Progenitor cell of endocrine pancreas (in vitro differentiated cells): Measurements from ENCODE around the gene RFX3. TPM values are rescaled to one million over a fixed set of nuclear protein-coding genes. Genes with fewer than 3 reads are reported as not detected.

ENCODE experiments used
- DNase-seq: peaks from one replicate; pipeline ENCODE4 v3.0.0; 2021; ENCODE audit warnings: low spot score; ENCODE audit not compliant: unreplicated experiment
- H3K27ac Mint-ChIP-seq: 2 replicates; pipeline ENCODE4 v1.8.0; 2021; ENCODE audit warnings: mild to moderate bottlenecking, moderate library complexity, mixed read lengths
- H3K27me3 Mint-ChIP-seq: 2 replicates; pipeline ENCODE4 v1.8.0; 2021; ENCODE audit warnings: mixed read lengths
- H3K36me3 Mint-ChIP-seq: 2 replicates; pipeline ENCODE4 v1.8.0; 2022; ENCODE audit warnings: mixed read lengths; ENCODE audit not compliant: insufficient read depth
- H3K4me1 Mint-ChIP-seq: 2 replicates; pipeline ENCODE4 v1.8.0; 2021; ENCODE audit warnings: low read depth, mixed read lengths
- H3K4me3 Mint-ChIP-seq: 2 replicates; pipeline ENCODE4 v1.8.0; 2021; ENCODE audit warnings: low read depth, mild to moderate bottlenecking, moderate library complexity, mixed read lengths
- H3K9me3 Mint-ChIP-seq: 2 replicates; pipeline ENCODE4 v1.8.0; 2021; ENCODE audit warnings: low read depth, mixed read lengths
- total RNA-seq: library from RNA; stranded (reverse); gene quantifications from 2 replicates; pipeline ENCODE4 v1.2.1, GENCODE V29; 2021
- TF ChIP-seq, protein P1 (sequence below): fragments of 200-600 bp; sonication (generic); IDR thresholded peaks from one replicate; pipeline ENCODE4 v1.5.0; 2021; ENCODE audit warnings: antibody characterized with exemption, mild to moderate bottlenecking; ENCODE audit not compliant: unreplicated experiment

RFX3 gene
- total RNA-seq, 1 donor from 2014 or later = 53.9 TPM

DNA sequence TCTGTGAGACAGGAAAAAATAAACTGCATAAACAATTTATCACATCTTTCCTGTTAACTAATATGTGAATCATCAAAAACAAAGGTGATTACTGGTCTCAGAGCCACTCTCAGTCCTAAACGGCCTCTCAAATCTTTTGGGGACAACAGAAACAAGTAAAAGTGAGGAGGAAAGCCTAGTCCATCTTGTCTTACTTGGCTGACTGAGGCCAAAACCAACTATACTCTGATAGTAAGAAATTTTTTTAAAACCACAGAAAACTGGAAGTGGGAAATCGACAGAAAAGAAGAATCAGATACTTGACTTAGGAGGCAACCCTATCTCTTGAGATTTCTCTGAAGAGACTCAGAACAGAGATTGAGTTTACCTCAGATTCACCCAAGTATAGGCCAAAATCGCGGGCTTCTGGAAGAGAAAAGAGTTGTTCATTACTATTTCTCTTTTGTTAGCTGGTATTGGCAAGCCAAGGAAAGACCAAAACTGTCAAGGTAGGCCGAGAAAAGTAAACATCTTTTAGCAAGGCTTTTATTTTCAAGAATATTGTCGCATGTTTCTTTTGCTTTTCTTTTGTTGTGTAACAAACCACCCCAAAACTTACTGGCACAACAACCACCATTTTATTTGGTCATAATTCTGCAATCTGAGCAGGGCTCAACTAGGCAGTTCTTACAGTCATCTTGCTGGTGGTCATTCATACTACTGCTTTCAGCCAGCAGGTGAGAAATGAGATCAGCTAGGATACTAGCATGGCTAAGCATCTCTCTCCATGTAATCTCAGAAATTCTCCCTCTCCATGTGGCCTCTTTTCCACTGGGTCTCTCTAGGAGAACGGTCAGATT, 46.1 kb downstream of the RFX3 start:
- no peak overlapping the region for H3K4me3 Mint-ChIP-seq
- peaks cover 2% of the 10 kb centered on the region for H3K4me1 Mint-ChIP-seq
- TF ChIP-seq, protein P1, sequence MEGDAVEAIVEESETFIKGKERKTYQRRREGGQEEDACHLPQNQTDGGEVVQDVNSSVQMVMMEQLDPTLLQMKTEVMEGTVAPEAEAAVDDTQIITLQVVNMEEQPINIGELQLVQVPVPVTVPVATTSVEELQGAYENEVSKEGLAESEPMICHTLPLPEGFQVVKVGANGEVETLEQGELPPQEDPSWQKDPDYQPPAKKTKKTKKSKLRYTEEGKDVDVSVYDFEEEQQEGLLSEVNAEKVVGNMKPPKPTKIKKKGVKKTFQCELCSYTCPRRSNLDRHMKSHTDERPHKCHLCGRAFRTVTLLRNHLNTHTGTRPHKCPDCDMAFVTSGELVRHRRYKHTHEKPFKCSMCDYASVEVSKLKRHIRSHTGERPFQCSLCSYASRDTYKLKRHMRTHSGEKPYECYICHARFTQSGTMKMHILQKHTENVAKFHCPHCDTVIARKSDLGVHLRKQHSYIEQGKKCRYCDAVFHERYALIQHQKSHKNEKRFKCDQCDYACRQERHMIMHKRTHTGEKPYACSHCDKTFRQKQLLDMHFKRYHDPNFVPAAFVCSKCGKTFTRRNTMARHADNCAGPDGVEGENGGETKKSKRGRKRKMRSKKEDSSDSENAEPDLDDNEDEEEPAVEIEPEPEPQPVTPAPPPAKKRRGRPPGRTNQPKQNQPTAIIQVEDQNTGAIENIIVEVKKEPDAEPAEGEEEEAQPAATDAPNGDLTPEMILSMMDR = no peak
- H3K9me3 Mint-ChIP-seq = no peaks in the 10 kb centered on the region
- peak overlapping the region; percentile 1 for H3K27ac Mint-ChIP-seq
- DNase-seq = no peak
- H3K27me3 Mint-ChIP-seq = no peaks in the 10 kb centered on the region
- peaks cover 26% of the 10 kb centered on the region for H3K36me3 Mint-ChIP-seq

DNA sequence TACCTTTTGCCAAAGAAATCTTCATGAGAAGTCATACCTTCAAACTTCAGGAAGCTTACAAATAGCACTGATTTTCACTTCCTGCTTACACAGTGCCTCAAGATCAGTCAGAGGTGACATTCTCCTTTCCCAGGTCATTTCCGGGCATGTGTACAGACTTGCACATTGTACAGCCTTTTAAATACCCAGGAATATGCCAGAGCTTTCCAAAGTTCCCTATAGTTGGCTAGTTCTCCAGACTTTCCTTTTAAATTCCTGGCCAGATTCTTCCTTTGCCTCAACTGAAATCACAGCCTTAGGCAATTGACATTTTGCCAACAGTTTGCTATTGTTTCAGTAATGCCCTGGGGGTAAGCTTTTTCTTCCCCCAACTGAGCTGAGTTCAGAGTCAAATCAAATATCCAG, 47.2 kb downstream of the RFX3 start:
- H3K36me3 Mint-ChIP-seq = peaks cover 21% of the 10 kb centered on the region
- H3K27me3 Mint-ChIP-seq = no peaks in the 10 kb centered on the region
- no peak for DNase-seq
- no peaks in the 10 kb centered on the region for H3K9me3 Mint-ChIP-seq
- peak overlapping the region; percentile 62 for H3K27ac Mint-ChIP-seq
- TF ChIP-seq, protein P1 = no peak
- peaks cover 2% of the 10 kb centered on the region for H3K4me1 Mint-ChIP-seq
- no peak overlapping the region for H3K4me3 Mint-ChIP-seq

DNA sequence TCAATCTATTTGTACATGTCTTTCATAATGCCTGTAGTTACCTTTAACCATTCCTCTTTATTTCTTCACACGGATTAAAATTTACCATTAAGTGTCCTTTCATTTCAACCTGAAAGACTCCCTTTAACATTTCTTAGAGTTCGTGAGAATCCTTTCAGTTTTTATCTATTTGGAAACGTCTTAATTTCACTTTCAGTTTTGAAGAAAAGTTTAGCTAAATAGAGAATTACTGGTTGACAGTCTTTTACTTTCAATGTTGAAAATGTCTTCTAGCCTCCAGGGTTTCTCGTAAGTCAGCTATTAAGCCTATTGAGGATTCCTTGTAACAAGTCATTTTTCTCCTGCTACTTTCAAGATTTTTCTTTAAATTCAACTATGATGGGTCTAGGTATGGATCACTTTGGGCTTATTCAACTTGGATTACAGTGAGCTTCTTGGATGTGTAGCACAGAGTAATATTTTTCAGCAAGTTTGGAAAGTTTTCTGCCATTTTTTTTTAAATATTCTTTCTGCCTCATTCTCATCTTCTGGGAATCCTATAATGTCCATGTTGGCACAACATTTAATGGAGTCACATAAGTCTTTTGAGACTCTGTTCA, 48.5 kb downstream of the RFX3 start:
- Mint-ChIP-seq H3K4me3 (no peak overlapping the region), H3K9me3 (no peaks in the 10 kb centered on the region), H3K4me1 (peaks cover 4% of the 10 kb centered on the region), H3K36me3 (peaks cover 21% of the 10 kb centered on the region), H3K27ac (peak overlapping the region; percentile 37), H3K27me3 (no peaks in the 10 kb centered on the region)
- DNase-seq = no peak
- TF ChIP-seq, protein P1 = no peak

DNA sequence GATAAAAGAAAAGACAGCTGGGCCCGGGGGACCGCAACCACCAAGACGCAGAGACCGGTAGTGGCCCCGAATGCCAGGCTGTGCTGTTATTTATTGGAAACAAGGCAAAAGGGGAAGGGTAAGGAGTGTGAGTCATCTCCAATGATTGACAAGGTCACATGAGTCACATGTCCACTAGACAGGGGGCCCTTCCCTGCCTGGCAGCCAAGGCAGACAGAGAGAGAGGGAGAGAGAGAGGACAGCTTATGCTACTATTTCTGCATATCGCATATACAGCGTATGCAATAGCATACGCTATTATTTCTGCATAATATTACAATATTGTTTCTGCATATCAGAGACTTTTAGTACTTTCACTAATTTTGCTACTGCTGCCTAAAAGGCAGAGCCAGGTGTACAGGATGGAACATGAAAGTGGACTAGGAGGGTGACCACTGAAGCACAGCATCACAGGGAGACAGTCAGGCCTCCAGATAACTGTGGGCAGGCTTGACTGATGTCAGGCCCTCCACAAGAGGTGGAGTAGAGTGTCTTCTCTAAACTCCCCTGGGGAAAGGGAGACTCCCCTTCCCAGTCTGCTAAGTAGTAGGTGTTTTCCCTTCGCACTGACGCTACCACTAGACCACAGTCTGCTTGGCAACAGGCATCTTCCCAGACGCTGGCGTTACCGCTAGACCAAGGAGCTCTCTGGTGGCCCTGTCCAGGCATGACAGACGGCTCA, 50.3 kb downstream of the RFX3 start:
- H3K36me3 Mint-ChIP-seq = peaks cover 21% of the 10 kb centered on the region
- TF ChIP-seq, protein P1 = no peak
- no peak overlapping the region for H3K27ac Mint-ChIP-seq
- peaks cover 7% of the 10 kb centered on the region for H3K4me1 Mint-ChIP-seq
- H3K4me3 Mint-ChIP-seq = no peak overlapping the region
- H3K27me3 Mint-ChIP-seq = no peaks in the 10 kb centered on the region
- no peaks in the 10 kb centered on the region for H3K9me3 Mint-ChIP-seq
- no peak for DNase-seq

DNA sequence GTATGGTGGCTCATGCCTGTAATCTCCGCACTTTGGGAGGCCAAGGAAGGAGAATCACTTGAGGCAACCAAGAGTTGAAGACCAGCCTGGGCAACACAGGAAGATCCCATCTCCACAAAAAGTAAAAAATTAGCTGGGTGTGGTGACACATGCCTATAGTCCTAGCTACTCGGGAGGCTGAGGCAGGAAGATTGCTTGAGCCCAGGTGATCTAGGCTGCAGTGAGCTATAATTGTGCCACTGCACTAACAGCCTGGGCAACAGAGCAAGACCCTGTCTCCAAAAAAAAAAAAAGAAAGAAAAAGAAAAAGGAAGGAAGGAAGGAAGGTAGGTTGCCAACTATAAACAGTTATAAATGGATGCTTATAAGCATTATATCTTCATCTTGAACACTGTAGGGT, 51.0 kb downstream of the RFX3 start:
- TF ChIP-seq, protein P1 = no peak

More for the DNA sequence above, 51.0 kb downstream of the RFX3 start:
- Mint-ChIP-seq H3K27ac (peak overlapping the region; percentile 59), H3K4me3 (no peak overlapping the region), H3K9me3 (no peaks in the 10 kb centered on the region), H3K36me3 (peaks cover 19% of the 10 kb centered on the region), H3K27me3 (no peaks in the 10 kb centered on the region), H3K4me1 (peaks cover 6% of the 10 kb centered on the region)
- DNase-seq = no peak
